Midbrain (tissue), 1 donor: Measurements from ENCODE around the gene PAQR5.
"Not testable (repeated sequence)": the region's sequence is repeated elsewhere in the genome, so short reads cannot be mapped to it uniquely, and the experiment has no call there.

Source experiments
- DNase-seq: peaks from one replicate; lab custom pipeline; 2025; lab: John Stamatoyannopoulos, UW

PAQR5 gene

GRCh38 chr15:69293741-69294615 lies 4.7 kb upstream of the PAQR5 start:
- no peak for DNase-seq

DNA sequence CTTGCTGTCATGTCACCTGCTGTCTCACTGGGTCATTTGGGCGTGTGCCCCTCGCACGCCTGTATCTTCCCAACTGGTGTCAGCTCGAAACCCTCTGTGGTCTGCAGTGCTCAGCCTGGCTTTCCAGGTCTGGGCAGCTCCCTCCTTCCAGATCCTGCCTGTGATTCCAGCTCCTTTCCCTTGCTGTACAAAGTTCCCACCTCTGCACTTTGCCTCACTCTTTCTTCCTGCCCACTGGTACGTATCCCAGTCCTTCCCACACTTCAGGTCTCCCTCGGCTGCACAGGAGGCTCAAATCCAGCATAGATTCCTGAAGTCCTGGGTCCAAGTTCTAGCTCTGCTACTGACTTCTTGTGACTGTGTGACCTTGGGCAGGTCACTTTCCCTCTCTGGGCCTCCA lies 2.1 kb upstream of the PAQR5 start:
- DNase-seq, result no peak

DNA sequence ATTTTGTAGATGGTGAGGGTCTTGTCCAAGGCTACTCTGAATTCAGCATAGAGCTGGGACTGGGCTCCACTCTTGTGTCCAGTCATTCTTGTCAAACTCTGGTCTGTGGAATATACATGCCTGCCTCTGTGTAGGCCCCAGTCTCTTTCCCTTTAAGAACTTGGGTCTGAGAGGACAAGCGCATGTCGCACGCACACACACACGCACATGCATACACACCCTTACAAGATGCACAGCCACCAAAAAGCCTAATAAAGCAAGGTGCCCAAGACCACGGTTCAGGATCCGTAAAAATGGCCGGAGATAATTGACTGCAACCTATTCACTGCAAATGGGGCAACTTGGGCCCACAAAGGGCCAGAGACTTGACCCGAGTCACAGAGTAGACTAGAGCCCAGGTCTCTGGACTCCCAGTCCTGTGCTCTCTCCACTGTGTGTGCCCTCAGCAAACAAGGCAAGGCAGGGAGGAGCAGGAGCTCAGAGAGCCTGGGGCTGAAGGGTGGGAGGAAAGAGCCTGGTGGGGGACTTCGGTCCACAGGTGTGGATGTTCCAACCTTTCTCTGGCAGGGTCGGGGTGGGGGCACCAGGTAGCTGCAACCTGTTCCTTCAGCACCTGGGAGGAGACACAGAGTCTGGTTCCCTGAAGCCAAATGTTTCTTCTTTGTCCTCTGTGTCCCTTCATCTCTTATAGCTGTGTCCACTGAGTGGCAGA lies 914 bp upstream of the PAQR5 start:
- no peak for DNase-seq

GRCh38 chr15:69298354-69298696 lies 387 bp upstream of the PAQR5 start:
- no peak for DNase-seq

GRCh38 chr15:69299451-69299886 lies 757 bp downstream of the PAQR5 start:
- no peak for DNase-seq

DNA sequence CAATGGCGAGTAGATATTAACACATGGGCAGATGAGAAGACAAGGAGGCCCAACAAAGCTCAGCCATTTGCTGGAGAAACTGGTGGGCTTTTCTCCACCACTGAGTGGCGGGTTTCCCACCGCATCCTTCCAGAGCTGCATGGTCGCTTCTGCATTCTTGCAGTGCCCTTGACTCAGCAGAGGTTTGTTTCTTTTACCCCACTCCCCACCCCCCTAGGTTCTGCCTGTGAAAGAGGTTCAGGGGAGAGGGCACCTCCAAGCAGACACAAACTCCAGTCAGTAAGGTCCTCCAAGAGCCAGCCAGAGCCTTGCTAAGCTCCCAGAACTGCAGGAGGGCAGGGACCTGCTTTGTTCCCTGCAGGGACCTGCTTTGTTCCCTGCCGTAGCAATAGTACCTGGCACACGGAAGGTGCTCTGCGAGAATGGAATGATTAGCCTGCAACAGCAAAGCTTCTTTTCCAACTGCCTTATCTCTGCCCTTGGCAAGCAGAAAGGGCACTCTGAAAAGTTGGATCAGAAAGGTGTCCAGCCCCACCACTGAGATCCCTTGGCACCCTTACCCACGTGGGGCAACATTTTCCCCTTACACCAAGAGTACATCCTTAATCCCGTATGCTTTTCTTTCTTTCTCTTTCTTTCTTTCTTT lies 1.4 kb downstream of the PAQR5 start:
- no peak for DNase-seq

DNA sequence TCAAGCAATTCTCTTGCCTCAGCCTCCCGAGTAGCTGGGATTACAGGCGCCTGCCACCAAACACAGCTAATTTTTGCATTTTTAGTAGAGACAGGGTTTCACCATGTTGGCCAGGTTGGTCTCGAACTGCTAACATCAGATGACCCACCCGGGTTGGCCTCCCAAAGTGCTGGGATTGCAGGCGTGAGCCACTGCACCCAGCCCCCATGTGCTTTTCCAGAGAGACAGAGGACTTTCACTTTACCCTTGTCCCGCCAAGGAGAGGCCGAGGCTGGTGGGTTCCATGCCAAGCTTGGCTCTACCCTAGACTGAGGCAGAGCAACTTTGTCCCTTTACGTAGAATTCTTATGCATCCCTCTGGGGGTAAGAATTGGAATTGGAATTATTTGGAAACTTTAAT lies 2.4 kb downstream of the PAQR5 start:
- not testable (repeated sequence) for DNase-seq

GRCh38 chr15:69302087-69302486 lies 3.4 kb downstream of the PAQR5 start:
- DNase-seq, result not testable (repeated sequence)

DNA sequence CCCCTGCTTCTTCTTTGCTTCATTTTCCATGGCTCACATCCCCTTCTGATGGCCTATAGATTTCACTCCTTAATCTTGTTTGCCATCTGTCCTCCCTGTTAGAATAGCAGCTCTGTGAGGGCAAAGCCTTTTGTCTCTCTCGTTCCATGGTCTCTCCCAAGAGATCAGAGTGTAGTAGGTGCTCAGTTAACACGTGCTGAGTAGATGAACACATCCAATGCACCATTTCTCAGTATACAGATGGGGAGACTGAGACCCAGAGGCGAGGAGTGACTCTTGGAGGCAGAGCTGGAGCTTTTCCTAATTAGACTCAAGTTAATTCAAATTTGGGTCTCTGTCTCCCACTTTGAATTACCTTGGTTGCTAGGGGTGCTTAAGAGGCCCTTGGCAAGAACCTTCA lies 4.2 kb downstream of the PAQR5 start:
- DNase-seq, result no peak

GRCh38 chr15:69303337-69304181 lies 4.8 kb downstream of the PAQR5 start:
- no peak for DNase-seq

DNA sequence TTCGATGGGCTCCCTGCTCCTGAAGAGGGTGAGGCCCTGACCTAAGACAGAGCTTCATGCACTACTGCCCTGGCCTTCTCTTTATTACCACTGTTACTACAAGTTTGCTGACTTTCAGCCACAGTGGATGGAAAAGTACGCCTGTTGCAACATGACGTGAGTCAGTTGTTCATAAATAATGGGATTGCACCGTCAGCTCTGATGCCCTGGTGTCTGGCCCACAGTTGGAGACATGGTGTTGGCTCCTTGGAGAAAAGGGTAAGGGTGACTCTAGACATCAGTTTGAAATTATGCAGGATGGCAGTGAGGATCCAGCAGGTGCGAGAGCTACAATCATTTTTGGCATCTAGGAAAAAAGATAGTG lies 5.5 kb downstream of the PAQR5 start:
- no peak for DNase-seq

GRCh38 chr15:69305204-69305931 lies 6.7 kb downstream of the PAQR5 start:
- DNase-seq, result no peak

GRCh38 chr15:69305933-69306568 lies 7.3 kb downstream of the PAQR5 start:
- no peak for DNase-seq

GRCh38 chr15:69307939-69308338 lies 9.2 kb downstream of the PAQR5 start:
- DNase-seq, result no peak

- DNase-seq, result no peak
Observed at GRCh38 chr15:69308949-69309348, 10.2 kb downstream of the PAQR5 start.

DNA sequence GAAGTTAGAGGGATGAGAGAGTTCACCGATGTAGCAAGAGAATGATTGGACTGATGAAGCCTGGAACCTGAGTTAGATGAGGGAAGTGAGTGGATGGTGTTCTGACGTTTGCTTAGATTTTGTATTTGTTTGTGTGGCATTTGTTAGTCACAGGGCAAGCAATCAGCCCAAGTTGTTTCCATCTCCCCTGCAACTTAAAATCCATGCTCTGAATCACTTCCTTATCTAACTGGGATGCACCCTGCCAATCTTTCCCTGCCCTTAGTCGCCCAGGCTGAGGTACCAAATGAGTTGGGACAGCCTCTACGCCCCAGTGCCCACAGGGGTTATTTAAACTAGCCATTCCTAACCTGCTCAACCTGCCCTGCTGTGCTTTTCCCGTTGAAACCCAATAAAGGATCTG lies 12.6 kb downstream of the PAQR5 start:
- no peak for DNase-seq

DNA sequence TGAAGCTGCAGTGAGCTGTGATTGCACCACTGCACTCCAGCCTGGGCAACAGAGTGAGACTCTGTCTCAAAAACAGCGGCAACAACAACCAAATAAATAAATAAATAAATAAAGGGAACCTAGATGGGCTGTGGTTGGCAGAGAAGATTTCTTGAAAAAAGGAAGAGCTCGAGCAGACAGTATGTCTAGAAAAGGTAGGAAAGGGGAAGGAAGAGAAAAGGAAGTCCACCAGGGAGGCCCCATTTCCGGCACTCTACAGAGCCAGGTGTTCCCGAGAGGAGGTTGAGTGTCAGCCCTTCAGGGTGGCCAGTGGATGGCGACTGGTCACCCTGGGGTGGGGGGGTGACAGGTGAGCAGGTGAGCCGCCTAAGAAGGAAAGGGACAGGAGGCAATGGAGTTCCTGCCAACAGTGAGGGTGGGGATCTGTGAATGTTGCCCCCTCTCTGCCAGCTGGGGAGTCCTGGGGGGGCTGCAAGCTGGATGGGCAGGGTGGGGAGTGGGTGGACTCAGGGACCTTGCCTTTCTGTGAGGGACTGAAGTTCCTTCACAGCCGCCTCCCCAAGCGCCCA lies 14.8 kb downstream of the PAQR5 start:
- DNase-seq, result no peak

DNA sequence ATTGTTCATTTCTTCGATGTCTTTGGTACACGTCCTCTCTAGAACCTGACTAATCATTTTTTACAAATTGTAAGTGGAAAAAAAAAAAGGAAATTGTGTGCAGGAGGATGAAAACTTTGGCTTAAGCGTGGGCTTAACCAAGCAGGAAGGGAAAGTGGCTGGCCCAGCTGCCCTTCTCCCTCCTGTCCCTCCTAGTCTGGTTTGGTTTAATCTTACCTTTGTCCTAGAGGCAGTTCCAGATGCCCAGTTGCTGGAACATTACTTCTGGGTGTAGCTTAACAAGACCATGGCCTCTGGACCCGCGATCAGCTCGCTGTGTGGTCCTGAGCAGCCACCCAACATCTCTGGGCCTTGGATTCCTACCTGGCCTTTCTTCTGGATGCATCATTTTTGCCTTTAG lies 15.4 kb downstream of the PAQR5 start:
- DNase-seq, result no peak

- DNase-seq, result no peak
Observed at GRCh38 chr15:69314736-69315135, 16.0 kb downstream of the PAQR5 start.

- DNase-seq, result no peak
Observed at GRCh38 chr15:69315402-69316110, 16.8 kb downstream of the PAQR5 start.
